ENCODE results near the gene GRID2. TPM values are rescaled to one million over a fixed set of nuclear protein-coding genes. Genes with fewer than 3 reads are reported as not detected.

The GRID2 gene
- total and polyA plus RNA-seq, 9 of the 15 experiments (the other 6 are each of a cell fraction or from before 2014, with no cell fraction given): 0.04 TPM; not detected in 7

- TF ChIP-seq PCBP1 (IDR thresholded peaks at IDR 0.05; ENCODE audit: low read depth, low read length, poor library complexity, severe bottlenecking) (no peak), ETS1 (conservative IDR thresholded peaks at IDR 0.05; ENCODE audit: control insufficient read depth, low read depth, low read length) (no peak), MEF2A (IDR thresholded peaks at IDR 0.05; ENCODE audit: control insufficient read depth, low read depth, low read length) (no peak), KHSRP (IDR thresholded peaks at IDR 0.05) (no peak), CSDE1 (IDR thresholded peaks at IDR 0.05) (no peak), CTCF (IDR thresholded peaks at IDR 0.05 in 2 of 3, conservative IDR thresholded peaks at IDR 0.05 in 1 of 3; ENCODE audit: insufficient read depth in 2 of 3, low read depth in 1 of 3, low read length in 3 of 3) (no peak), POLR2A (conservative IDR thresholded peaks at IDR 0.05) (no peak), HDAC1 (IDR thresholded peaks at IDR 0.05) (no peak), ZNF436 (CRISPR knock-in tag; IDR thresholded peaks at IDR 0.05) (no peak), ZNF449 (CRISPR knock-in tag; IDR thresholded peaks at IDR 0.05) (no peak)
These were observed 933.8 kb downstream of the GRID2 start (continued) for GRCh38 chr4:93237521-93237920.
